AG04449 (cell line): ENCODE results near the gene OSBPL2.

Experiments
- CTCF ChIA-PET: fragments of 350-600 bp; formaldehyde crosslinking; extraction: SDS; loops from one replicate; lab custom pipeline; 2021; ENCODE audit warnings: antibody characterized with exemption; lab: Yijun Ruan, JAX
- POLR2A ChIA-PET: fragments of 400-600, 350-600 bp; formaldehyde crosslinking; extraction: SDS; loops from one replicate; lab custom pipeline; 2020; ENCODE audit warnings: antibody characterized with exemption, inconsistent platforms; lab: Yijun Ruan, JAX
- DNase-seq: peaks from one replicate; pipeline ENCODE4 v3.0.0-alpha.2; 2010; ENCODE audit warnings: low read depth, low spot score
- H3K4me3 ChIP-seq: 2 replicates; pipeline ENCODE4 v1.5.1; 2011; ENCODE audit warnings: low read depth, mild to moderate bottlenecking, control low read depth, low read length
- CTCF ChIP-seq: IDR thresholded peaks from one replicate; pipeline ENCODE4 v1.5.1; 2011; ENCODE audit warnings: mild to moderate bottlenecking, moderate library complexity, low read length, control low read depth, inconsistent platforms; ENCODE audit not compliant: insufficient read depth; ENCODE audit errors: missing control alignments

Gene OSBPL2

GRCh38 chr20:62319346-62319909 is 81.1 kb downstream of the OSBPL2 start:
- CTCF ChIA-PET = no interaction called here
- POLR2A ChIA-PET = no interaction called here
- DNase-seq = no peak
- TF ChIP-seq CTCF = no peak
- no peak overlapping the region for H3K4me3 ChIP-seq

GRCh38 chr20:62320581-62321354 is 82.4 kb downstream of the OSBPL2 start:
- no peak for DNase-seq
- POLR2A ChIA-PET = no interaction called here
- TF ChIP-seq CTCF = no peak
- CTCF ChIA-PET = no interaction called here
- no peak overlapping the region for H3K4me3 ChIP-seq

- ChIA-PET CTCF (no interaction called here), POLR2A (no interaction called here)
- no peak for TF ChIP-seq CTCF
- H3K4me3 ChIP-seq = no peak overlapping the region
- no peak for DNase-seq
These were observed 83.2 kb downstream of the OSBPL2 start for GRCh38 chr20:62321521-62321948.

- no peak overlapping the region for H3K4me3 ChIP-seq
- ChIA-PET CTCF (no interaction called here), POLR2A (no interaction called here)
- no peak for TF ChIP-seq CTCF
- DNase-seq = no peak
These were observed 83.7 kb downstream of the OSBPL2 start for GRCh38 chr20:62321975-62322374.

GRCh38 chr20:62322492-62323041 is 84.2 kb downstream of the OSBPL2 start:
- no peak for TF ChIP-seq CTCF
- POLR2A ChIA-PET = no interaction called here
- CTCF ChIA-PET = no interaction called here
- no peak for DNase-seq
- no peak overlapping the region for H3K4me3 ChIP-seq
